ENCODE results near the gene SVEP1. TPM values are rescaled to one million over a fixed set of nuclear protein-coding genes. Genes with fewer than 3 reads are reported as not detected.

The SVEP1 gene
- total RNA-seq, 2 donors from 2014 or later = 0.11 to 0.13 TPM

Other genes starting within 250 kb of the SVEP1 start
- gene TXNDC8, start 241.9 kb downstream of the SVEP1 start, total RNA-seq = not detected
- not detected for gene MUSK, start 89.0 kb upstream of the SVEP1 start, total RNA-seq